ENCODE data around the gene MS4A14. TPM values are rescaled to one million over a fixed set of nuclear protein-coding genes. Genes with fewer than 3 reads are reported as not detected.

MS4A14 gene
- total and polyA plus RNA-seq, 9 of the 15 experiments (the other 6 are each of a cell fraction or from before 2014, with no cell fraction given): not detected

DNA sequence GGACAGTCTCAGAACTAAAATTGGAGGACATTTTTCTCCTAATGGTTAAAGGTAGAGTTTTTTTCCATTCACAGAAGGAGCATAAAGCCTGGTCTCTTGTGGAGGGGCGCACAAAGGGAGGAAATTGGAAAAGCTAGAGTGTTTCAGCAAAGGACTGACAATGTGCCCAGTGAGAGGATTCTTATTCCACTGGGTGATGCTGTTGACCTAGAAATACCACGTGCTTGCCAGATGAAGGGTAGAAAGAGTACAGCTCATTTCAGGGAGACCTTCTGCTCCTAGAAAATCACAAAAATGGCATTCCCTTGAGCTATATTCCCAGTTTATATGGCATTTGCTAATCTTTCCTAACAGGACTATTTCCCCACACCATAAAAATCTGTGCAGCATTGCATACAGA lies 48.1 kb upstream of the MS4A14 start:
- H3K36me3 ChIP-seq (ENCODE audit: control insufficient read depth, insufficient read depth, low read length): no peaks in the 10 kb centered on the region
- no peak overlapping the region for H3K4me3 ChIP-seq
- no peak overlapping the region for H3K27ac ChIP-seq (ENCODE audit: extremely low read depth, low read depth, low read length)
- intact Hi-C loops (cut with micrococcal nuclease): no loop called here
- no peaks in the 10 kb centered on the region for H3K4me1 ChIP-seq (replicated peaks in 1 of 2; ENCODE audit: control insufficient read depth in 2 of 2, insufficient read depth in 2 of 2, low read length in 2 of 2)
- H3K27me3 ChIP-seq (ENCODE audit: control insufficient read depth in 2 of 2, insufficient read depth in 2 of 2, low read length in 2 of 2): no peaks in the 10 kb centered on the region
- no peaks in the 10 kb centered on the region for H3K9me1 ChIP-seq (ENCODE audit: control insufficient read depth, insufficient read depth, low read length)
- FAIRE-seq (no peak), DNase-seq (ENCODE audit: extremely low read depth in 1 of 4, low spot score in 3 of 4) (no peak), ATAC-seq (no peak)
- no peaks in the 10 kb centered on the region for H3K9me3 ChIP-seq (replicated peaks; ENCODE audit: control insufficient read depth, insufficient read depth, low read depth, low read length)
- 2% methylated on average over 2 of the region's 2 CpGs for WGBS (ENCODE audit: insufficient coverage, low coverage, missing lambda C conversion rate)
- H3K79me2 ChIP-seq (ENCODE audit: control insufficient read depth, insufficient read depth, low read length): no peaks in the 10 kb centered on the region
- H4K20me1 ChIP-seq (replicated peaks; ENCODE audit: control insufficient read depth, insufficient read depth, low read length): no peaks in the 10 kb centered on the region
- ChIA-PET CTCF (ENCODE audit: low intra/inter-chr PET ratio) (no interaction called here), POLR2A (no interaction called here)
- in situ Hi-C loops (cut with MboI): no loop called here
- TF ChIP-seq, protein P1, sequence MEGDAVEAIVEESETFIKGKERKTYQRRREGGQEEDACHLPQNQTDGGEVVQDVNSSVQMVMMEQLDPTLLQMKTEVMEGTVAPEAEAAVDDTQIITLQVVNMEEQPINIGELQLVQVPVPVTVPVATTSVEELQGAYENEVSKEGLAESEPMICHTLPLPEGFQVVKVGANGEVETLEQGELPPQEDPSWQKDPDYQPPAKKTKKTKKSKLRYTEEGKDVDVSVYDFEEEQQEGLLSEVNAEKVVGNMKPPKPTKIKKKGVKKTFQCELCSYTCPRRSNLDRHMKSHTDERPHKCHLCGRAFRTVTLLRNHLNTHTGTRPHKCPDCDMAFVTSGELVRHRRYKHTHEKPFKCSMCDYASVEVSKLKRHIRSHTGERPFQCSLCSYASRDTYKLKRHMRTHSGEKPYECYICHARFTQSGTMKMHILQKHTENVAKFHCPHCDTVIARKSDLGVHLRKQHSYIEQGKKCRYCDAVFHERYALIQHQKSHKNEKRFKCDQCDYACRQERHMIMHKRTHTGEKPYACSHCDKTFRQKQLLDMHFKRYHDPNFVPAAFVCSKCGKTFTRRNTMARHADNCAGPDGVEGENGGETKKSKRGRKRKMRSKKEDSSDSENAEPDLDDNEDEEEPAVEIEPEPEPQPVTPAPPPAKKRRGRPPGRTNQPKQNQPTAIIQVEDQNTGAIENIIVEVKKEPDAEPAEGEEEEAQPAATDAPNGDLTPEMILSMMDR (IDR thresholded peaks at IDR 0.05 in 2 of 3, conservative IDR thresholded peaks at IDR 0.05 in 1 of 3; ENCODE audit: insufficient read depth in 2 of 3, low read depth in 1 of 3, low read length in 3 of 3): peak in 1 of 3 experiments; percentile 16; a peak in 1 of 6 replicates
- TF ChIP-seq GATAD2B (IDR thresholded peaks at IDR 0.05; ENCODE audit: borderline replicate concordance) (no peak), ZBTB7A (IDR thresholded peaks at IDR 0.05; ENCODE audit: borderline replicate concordance, control insufficient read depth, low read depth, low read length) (no peak), DACH1 (IDR thresholded peaks at IDR 0.05; ENCODE audit: partially characterized antibody) (no peak)
- no peak overlapping the region for H3K9ac ChIP-seq (ENCODE audit: insufficient read depth in 1 of 2, low read depth in 2 of 2, low read length in 2 of 2)
- no peak overlapping the region for H2AFZ ChIP-seq (ENCODE audit: low read depth, low read length)
- no TSS peak for BruUV-seq (replicated peaks)
- H3K4me2 ChIP-seq (ENCODE audit: insufficient read depth, low read length): no peak overlapping the region

DNA sequence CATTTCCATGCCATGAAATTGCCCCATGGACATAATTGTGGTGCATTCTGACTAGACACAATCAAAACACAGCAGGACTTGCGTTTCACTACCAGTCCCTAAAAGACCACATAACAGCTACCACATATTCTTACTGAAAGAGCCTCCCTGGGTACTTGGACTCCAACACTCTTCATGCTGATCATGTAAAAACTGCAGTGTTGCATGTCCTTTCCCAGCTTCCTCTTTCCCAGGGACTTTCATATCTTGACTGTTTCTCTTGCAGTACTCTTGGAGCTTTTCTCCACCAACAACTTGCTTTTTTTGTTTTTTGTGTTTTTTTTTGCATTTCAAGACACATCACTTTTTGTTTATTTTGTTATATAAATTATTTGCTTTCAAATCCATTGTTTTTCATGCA lies 46.3 kb upstream of the MS4A14 start:
- H3K9me3 ChIP-seq (replicated peaks; ENCODE audit: control insufficient read depth, insufficient read depth, low read depth, low read length): no peaks in the 10 kb centered on the region
- no peaks in the 10 kb centered on the region for H3K27me3 ChIP-seq (ENCODE audit: control insufficient read depth in 2 of 2, insufficient read depth in 2 of 2, low read length in 2 of 2)
- no peaks in the 10 kb centered on the region for H3K79me2 ChIP-seq (ENCODE audit: control insufficient read depth, insufficient read depth, low read length)
- no peak for ATAC-seq
- H3K4me2 ChIP-seq (ENCODE audit: insufficient read depth, low read length): no peak overlapping the region
- POLR2A ChIA-PET: interaction anchor here (0.9 kb wide), 1 partner anchor 13 kb away, joined by 3 read pairs; no protein-coding TSS in a partner anchor
- WGBS (ENCODE audit: insufficient coverage, low coverage, missing lambda C conversion rate): 0% methylated on average over 1 of the region's 1 CpG
- H3K36me3 ChIP-seq (ENCODE audit: control insufficient read depth, insufficient read depth, low read length): no peaks in the 10 kb centered on the region
- no peak overlapping the region for H2AFZ ChIP-seq (ENCODE audit: low read depth, low read length)
- TF ChIP-seq NR2F6 (CRISPR knock-in tag; IDR thresholded peaks at IDR 0.05): no peak
- no peak for TF ChIP-seq PPARD (CRISPR knock-in tag; IDR thresholded peaks at IDR 0.05)
- TF ChIP-seq ZNF507 (tag; conservative IDR thresholded peaks at IDR 0.05): no peak
- no peak for TF ChIP-seq XRCC3 (IDR thresholded peaks at IDR 0.05)
- TF ChIP-seq, protein P2, sequence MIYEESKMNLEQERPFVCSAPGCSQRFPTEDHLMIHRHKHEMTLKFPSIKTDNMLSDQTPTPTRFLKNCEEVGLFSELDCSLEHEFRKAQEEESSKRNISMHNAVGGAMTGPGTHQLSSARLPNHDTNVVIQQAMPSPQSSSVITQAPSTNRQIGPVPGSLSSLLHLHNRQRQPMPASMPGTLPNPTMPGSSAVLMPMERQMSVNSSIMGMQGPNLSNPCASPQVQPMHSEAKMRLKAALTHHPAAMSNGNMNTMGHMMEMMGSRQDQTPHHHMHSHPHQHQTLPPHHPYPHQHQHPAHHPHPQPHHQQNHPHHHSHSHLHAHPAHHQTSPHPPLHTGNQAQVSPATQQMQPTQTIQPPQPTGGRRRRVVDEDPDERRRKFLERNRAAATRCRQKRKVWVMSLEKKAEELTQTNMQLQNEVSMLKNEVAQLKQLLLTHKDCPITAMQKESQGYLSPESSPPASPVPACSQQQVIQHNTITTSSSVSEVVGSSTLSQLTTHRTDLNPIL (CRISPR knock-in tag; IDR thresholded peaks at IDR 0.05): no peak
- no peak for TF ChIP-seq MTF1 (CRISPR knock-in tag; IDR thresholded peaks at IDR 0.05; ENCODE audit: borderline replicate concordance)
- no peak for TF ChIP-seq ATF1 (CRISPR knock-in tag; IDR thresholded peaks at IDR 0.05)
- TF ChIP-seq ATF1 (tag; IDR thresholded peaks at IDR 0.05): no peak
- TF ChIP-seq SMAD2 (IDR thresholded peaks at IDR 0.05; ENCODE audit: low read depth, low read length): no peak
- no peak for TF ChIP-seq GATAD2B (IDR thresholded peaks at IDR 0.05; ENCODE audit: borderline replicate concordance)
- no peak for FAIRE-seq
- H3K4me3 ChIP-seq: no peak overlapping the region
- intact Hi-C loops (cut with micrococcal nuclease): no loop called here
- in situ Hi-C loops (cut with MboI): no loop called here
- no TSS peak for BruUV-seq (replicated peaks)
- H3K9me1 ChIP-seq (ENCODE audit: control insufficient read depth, insufficient read depth, low read length): no peaks in the 10 kb centered on the region
- CTCF ChIA-PET (ENCODE audit: low intra/inter-chr PET ratio): no interaction called here
- no peak overlapping the region for H3K9ac ChIP-seq (ENCODE audit: insufficient read depth in 1 of 2, low read depth in 2 of 2, low read length in 2 of 2)
- no peak overlapping the region for H3K27ac ChIP-seq (ENCODE audit: extremely low read depth, low read depth, low read length)
- H3K4me1 ChIP-seq (replicated peaks in 1 of 2; ENCODE audit: control insufficient read depth in 2 of 2, insufficient read depth in 2 of 2, low read length in 2 of 2): no peaks in the 10 kb centered on the region
- H4K20me1 ChIP-seq (replicated peaks; ENCODE audit: control insufficient read depth, insufficient read depth, low read length): no peaks in the 10 kb centered on the region
- DNase-seq (ENCODE audit: extremely low read depth in 1 of 4, low spot score in 3 of 4): no peak

Data from K562 (cell line).